Transverse colon (tissue), 4 donors: ENCODE measurements around the gene PFN1.

Experiments
- POLR2A ChIP-seq: fragments of 450-650 bp; IDR thresholded peaks from one replicate; pipeline ENCODE4 v1.6.1; 2016; ENCODE audit warnings: antibody characterized with exemption, mild to moderate bottlenecking, moderate library complexity
- POLR2AphosphoS5 ChIP-seq, 3 donors: sonication (generic); formaldehyde crosslinking; IDR thresholded peaks; one replicate each; pipeline ENCODE4 v1.6.1; 2016; ENCODE audit warnings: antibody characterized with exemption in 3 of 3
- TF ChIP-seq, protein P1 (sequence below), 5 experiments: fragments of 200-600 bp in 3 of 5; fragments of 450-650 bp in 2 of 5; sonication (generic) in 3 of 5; IDR thresholded peaks; 1 replicate in 2 of 5; 2 replicates in 3 of 5; pipeline ENCODE4 v1.5.1; 2016 to 2017; ENCODE audit warnings: antibody characterized with exemption in 5 of 5, inconsistent platforms in 3 of 5, mild to moderate bottlenecking in 2 of 5, moderate library complexity in 1 of 5

DNA sequence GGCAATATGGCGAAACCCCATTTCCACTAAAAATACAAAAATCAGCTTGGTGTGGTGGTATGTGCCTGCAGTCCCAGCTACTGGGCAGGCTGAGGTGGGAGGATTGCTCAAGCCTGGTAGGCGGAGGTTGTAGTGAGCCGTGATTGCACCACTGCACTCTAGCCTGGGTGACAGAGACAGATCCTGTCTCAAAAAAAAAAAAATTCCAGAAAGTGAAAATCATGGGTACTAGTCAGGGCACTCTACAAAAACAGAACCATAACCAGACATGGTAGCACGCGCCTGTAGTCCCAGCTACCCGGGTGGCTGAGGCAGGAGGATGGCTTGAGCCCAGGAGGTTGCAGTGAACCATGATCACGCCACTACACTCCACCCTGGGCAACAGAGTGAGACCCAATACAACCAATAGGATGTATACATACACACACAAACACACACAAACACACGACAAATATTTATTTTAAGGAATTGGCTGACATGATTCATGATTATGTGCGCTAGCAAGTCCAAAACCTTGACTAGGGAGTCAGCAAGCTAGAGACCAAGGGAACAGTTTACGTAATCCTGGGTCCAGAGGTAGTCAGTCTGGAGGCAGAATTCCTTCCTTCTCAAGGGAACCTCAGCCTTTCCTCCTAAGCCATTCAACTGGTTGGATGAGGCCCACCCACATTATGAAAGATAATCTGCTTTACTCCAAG, 27.8 kb downstream of the PFN1 start:
- TF ChIP-seq, protein P1, sequence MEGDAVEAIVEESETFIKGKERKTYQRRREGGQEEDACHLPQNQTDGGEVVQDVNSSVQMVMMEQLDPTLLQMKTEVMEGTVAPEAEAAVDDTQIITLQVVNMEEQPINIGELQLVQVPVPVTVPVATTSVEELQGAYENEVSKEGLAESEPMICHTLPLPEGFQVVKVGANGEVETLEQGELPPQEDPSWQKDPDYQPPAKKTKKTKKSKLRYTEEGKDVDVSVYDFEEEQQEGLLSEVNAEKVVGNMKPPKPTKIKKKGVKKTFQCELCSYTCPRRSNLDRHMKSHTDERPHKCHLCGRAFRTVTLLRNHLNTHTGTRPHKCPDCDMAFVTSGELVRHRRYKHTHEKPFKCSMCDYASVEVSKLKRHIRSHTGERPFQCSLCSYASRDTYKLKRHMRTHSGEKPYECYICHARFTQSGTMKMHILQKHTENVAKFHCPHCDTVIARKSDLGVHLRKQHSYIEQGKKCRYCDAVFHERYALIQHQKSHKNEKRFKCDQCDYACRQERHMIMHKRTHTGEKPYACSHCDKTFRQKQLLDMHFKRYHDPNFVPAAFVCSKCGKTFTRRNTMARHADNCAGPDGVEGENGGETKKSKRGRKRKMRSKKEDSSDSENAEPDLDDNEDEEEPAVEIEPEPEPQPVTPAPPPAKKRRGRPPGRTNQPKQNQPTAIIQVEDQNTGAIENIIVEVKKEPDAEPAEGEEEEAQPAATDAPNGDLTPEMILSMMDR (IDR thresholded peaks at IDR 0.05): no peak
- TF ChIP-seq POLR2A: no peak
- TF ChIP-seq POLR2AphosphoS5 (IDR thresholded peaks at IDR 0.05): no peak
